ENCODE results near the gene PRR16.

PRR16 gene

DNA sequence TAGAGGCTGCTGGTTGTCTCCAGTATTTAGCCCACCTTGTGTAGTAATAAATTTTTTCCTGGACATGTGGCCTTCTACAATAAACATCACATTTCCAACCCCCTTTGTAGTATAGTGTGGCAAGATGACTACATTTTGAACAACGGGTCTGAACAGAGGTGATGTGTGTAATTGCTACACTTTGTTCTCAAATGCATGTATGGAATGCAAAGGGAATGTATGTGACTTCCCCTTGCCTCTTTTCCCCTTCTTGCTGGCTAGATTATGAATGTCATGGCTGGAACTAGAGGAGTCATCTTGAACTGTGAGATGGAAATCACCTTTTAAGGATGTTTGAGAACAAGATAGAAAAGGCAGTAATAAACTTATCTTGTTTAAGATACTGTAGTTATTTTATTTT is 54.5 kb downstream of the PRR16 start:
- DNase-seq, result no peak

DNA sequence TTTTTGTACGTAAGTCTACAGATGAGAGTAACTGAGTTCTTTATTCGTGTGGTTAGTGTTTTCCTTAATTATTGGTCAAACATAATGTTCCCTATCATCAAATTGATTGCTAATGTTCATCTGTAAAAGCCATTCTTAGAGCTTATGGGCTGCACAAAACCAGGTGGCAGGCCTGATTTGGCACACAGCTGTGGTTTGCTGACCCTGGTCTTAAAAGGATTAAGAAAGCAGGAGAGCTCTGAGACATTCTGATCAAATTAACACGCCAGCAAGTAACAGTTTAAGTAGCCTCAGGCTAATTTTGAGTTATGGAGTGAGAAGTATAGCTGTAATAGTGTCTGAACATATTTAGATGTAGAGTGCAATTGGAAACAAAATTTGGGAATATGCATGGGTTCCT is 63.2 kb downstream of the PRR16 start:
- no peak for DNase-seq

DNA sequence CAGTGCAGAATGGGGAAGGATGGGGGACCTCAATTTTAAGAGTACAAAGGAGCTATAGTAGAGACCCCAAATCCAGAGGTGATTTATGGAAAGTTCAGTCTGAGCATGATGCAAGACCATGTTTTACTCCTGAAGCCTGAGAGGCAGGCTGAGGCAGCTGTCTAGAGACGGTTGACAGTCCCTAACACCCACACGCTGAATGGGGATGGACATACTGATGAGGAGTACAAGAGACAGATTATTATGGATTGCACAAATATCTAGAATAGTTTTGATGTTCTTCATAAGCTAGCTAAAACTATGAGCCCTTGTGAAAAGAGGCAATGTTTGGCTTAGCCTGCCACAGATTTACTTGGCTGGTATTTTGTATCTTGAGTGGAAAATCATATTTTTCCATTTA is 64.5 kb downstream of the PRR16 start:
- no peak for DNase-seq

DNA sequence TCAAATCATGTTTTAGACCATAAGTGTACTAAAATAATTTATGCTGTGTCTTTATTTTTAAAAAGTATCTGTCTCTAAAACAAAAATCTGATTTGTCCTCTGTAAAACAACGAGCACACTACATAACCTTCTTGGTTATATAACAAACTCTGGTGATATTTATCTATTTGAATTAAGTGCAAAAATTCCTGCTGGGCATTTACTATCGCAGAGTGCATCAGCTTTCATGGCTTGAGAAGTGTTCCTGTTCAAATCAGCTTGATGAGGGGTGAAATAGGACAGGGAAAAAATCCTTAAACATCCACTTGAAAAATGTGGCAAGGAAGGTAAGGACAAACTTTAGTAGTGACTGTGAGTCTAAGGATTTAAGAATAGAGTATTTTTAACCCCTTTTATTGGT is 65.3 kb downstream of the PRR16 start:
- no peak for DNase-seq

DNA sequence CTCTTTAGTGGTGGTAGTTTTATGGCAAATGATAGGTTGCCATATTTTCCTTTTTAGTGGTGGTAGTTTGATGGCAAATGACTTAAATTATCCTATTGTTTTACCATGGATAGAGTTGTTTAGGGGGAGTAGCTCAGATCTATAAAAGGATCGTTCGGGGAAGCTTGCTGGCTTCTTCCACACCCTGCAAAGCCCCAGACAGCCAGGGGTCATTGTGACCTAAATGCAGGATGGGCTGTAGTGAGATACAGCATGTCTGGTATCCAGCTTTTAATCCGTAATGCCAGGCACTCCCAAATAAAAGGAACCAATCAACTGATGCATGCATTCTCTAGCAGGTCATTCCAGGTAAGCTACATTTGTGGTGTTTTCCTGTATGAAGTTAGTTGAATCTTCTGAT is 67.1 kb downstream of the PRR16 start:
- no peak for DNase-seq

DNA sequence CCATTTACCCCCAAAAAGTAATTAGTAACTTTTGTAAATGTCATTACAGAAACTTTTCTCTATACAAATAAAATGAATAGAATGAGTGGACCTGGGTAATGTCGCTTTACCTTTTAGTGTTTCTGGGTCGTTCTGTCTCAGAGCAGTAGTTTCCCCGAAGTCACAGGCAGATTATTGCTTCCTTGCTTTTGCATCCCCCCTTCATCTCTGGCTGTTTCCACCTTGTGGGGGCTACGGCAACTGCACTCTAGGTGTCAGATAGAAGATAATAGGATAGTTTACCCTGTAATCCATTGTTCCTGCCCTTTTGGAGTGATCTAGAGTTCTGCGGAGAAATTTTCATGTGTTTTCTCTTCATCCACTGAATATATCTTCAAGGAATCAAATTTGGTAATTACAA is 68.7 kb downstream of the PRR16 start:
- DNase-seq, result no peak

DNA sequence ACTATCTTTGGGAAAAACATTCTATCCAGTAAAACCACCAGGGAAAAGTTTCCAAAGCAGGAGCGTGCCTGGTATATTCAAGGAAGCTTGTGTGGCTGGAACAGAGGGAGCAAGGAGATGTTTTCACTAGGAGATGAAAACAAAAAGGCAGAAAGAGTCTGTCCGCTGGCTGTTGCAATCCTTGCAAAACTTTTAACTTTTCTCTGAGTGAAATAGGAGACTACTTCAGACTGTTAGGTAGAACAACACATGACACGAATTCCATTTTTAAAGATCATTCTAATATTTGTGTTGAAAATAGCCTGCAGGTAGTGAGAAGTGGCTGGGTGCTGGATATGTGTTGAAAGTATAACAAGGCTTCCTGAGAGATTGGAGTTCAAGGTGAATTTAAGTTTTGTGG is 69.5 kb downstream of the PRR16 start:
- DNase-seq, result no peak

DNA sequence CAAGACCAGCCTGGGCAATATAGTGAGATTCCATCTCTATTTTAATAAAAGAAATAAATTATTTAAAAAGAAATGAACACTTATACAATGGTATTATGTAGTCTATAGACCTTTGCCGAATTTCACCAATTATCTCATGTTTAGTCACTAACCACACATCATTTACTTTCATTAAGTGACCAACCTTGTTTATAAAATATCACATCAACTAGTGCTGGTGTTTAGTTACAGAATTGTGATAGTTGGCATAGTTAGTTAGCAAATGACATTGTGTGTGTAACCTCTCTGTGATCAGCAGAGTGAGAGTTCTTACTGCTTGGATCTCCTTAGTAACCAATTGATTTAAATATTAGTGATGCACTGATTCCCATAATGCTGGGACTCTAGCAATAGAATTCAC is 71.8 kb downstream of the PRR16 start:
- DNase-seq, result no peak

DNA sequence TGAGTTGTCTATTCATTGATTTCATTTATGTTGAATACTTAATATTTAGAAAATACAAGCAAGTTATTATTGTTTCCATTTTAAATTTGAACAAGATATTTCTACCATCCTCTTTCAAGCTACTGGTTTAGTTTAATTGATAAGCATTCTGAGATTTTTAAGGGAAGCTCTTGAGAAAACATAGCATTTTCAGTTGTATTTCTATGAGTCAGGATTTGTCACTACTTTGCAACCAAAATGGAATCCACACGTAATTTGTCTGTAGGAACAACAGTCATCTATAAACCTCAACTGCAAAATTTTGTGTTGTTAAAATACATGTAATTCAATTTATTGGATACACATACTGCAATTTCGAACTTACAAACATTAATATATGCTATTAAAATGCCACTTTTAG is 74.0 kb downstream of the PRR16 start:
- no peak for DNase-seq

DNA sequence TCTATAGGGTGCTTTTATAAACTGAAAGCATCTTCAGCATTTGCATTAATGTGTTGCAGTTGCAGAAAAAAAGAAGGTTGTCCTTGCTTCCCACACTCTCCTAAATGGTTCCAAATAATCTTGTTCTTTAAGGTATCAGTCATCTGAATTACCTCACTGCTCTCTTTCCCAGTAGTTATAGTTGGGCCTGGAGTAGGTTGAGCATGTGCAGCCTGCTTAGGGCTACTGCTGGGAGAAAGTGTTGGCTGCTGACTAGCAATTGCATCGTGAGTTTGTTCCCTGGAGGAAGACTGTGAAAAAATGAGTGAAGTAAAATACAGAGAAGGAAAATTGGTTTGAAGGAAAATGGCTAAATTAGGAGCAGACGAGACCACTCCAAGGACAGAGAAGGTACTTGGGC is 74.5 kb downstream of the PRR16 start:
- no peak for DNase-seq

DNA sequence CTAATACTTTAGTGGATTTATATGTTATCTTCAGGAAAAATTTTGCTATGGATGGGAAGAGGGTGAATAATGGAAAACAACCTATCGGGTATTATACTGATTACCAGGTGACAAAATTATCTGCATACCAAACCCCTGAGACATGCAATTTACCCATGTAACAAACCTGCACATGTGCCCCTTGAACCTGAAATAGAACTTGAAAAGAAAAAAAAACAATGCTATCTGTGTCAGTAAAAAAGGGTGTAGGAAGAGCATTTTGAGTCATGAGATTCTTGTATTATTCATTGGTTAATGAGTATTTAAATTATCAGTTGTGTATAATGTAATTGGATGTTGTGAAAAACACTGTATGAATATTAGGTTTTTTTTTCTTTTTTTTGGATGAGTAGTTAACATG is 75.4 kb downstream of the PRR16 start:
- DNase-seq, result no peak

DNA sequence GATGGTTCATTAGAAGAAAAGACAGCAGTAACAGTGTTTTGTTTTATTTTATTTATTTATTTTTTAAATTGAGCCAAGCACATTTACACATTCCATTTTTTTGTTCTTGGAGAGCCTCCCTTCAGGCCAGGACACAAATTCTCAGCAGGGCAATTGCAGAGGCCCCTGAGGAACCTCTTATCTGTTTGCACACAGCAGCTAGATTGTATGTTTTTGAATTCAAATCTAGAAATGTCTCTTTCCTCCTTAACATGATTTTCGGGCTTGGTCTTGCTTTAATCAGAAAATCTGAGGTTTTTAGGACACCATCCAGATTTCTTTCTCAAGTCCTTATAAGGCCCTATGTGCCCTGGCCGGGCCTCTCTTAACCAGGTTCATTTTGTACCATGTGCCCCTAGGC is 76.0 kb downstream of the PRR16 start:
- no peak for DNase-seq

DNA sequence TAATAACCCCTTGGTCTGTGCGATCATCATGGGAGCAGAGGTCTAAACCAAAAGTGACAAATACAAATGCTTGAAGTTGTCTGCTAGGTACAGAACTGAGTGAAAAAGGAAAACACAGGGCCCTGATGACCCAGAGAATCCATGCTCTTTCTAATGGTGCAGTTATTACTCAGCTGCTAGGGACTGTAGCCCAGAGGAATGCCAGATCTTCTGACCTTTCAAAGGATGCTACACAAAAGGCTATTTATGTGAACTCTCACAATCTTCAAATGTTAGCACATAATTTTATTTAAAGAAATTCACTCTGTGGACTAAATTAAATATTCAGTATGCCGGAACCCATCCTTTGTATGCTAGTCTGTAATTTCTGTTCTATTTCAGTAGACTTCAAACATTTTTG is 79.9 kb downstream of the PRR16 start:
- DNase-seq, result no peak

DNA sequence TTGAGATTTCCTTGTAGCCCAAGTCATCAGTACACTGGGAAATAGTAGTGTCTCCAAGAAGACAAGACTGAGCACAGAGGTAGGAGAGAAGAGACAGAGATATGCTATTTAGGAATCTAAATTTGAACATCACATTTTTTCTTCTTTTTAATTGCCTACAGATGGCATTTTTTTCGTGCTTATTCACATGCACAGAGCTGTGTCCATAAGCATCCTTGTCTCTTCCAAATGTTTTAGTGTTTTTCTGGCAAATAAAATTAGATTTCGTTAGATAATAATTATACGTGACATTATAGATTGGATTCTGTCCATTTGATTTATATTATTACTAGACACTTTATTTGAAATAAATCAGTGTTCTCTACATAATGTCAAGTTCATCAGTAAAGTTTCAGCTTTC is 80.9 kb downstream of the PRR16 start:
- DNase-seq, result no peak

DNA sequence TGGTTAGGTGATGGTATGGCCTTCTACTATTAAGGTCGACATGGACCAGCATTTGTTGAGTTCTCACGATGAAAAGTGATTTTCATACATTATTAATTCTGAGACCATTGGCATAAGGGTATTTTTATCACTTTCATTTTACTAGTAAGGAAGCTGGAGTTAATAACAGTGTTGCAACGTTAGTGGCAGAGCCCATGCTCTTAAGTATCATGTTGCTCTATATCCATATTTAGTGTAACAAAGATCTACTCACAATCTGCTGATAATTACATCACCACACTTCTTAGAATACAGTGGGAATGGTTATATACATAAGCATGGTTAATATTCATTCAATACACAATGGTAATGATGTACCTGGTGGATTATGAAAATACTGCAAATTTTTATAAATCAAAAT is 81.9 kb downstream of the PRR16 start:
- no peak for DNase-seq

DNA sequence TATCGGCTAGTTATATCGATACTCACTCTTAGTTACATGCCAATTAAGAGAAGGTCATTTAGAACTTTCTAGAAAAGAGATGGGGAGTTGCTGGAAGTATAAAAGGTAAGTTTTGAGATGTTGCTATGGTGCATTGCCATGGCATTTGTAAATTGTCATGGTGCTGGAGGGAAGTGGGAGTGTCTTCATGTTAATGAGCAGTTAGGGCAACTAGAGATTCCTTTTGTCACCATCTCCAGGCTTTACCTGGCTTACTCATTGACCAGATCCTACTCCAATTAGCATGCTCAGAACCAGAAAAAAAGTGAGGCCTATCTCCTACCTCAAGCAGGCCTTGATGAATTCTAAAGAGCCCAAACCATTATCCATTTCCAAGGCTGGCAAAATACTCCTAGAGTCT is 82.8 kb downstream of the PRR16 start:
- DNase-seq, result no peak

DNA sequence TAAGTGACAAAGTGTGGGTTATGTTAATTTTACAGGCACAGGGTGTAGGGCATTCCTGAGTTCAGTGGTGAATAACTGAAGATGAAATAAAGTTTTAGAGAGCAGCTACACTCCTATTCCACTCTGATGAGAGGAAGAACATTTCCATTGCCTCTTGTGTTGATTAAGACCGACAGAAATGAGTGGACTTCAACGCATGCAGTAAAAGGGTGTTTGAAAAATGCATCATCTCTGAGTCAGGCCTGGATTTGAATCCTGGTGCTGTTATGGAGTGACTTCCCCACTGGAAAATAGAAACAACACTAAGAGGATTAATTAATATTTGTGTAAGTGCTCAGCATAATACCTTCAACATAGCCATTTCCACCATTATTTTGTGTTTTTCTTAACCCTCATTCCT is 86.3 kb downstream of the PRR16 start:
- DNase-seq, result no peak

DNA sequence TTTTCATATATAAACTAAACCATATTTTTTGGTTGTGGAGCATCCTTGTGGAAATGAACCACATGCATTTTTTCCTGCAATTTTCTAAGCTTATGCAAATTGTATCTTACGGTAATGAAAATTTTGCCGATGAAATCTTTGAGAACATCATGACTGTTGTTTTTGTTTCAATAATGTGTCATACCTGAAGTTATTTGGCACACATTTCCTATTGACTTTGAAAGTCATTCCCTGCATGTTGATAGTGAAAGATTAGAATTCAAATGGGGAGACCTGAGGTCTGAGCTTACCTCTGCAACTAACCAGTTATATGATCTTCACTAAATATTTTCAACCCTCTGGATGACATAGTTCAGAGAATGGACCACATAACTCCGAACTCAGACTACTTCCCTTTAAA is 88.5 kb downstream of the PRR16 start:
- no peak for DNase-seq

DNA sequence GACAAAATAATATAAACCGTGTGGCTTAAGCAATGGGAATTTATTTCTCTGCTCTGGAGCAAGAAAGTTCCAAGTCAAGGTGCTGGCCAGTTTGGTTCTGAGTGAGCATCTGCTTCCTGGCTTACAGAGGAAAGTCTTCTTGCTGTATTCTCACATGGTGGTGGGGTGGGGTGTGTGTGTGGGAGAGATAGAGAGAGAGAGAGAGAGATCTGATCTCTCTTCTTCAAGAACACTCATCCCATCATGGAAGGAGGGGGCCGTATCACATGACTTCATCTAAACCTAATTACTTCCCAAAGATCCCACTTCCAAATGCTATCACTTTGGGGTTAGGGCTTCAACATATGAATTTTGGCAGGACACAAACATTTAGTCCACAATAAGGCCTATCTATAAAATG is 91.2 kb downstream of the PRR16 start:
- DNase-seq, result no peak

DNA sequence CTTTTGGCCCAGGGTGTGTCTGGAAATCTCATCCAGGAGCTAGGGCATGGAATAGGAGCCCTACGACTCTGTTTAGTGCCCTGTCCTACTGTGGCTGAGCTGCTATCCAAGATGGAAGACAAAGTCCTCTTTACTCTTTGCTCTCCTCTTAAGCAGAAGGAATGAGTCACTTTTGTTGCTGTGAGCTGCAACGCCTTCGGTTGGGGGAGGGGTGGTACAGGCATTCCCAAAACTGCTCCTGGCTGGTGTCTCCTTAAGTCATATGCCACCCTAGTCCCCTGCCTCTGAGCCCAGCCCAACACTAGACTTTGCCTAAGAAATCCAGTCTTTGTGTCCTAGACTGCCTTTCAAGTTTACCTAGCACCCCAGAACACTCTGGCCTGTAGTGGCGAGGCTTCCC is 99.9 kb downstream of the PRR16 start:
- DNase-seq, result no peak

DNA sequence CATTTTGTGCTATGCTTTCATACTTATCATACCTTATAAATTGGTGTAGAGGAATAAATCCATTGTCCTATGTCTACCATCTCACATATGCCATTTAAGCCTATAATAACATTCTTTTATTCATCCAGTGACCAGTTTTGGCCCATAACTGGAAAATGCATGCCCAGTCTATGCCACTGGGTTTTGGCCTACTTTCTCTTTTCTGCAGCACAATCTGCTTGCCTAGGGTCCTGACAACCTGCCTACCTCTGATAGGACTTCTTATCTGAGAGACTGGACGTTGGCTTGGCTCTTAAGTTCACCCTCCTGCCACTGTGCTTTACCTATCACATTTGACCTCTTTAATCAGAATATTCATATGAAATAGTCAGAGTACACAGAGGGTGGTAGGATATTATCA is 103.0 kb downstream of the PRR16 start:
- no peak for DNase-seq

DNA sequence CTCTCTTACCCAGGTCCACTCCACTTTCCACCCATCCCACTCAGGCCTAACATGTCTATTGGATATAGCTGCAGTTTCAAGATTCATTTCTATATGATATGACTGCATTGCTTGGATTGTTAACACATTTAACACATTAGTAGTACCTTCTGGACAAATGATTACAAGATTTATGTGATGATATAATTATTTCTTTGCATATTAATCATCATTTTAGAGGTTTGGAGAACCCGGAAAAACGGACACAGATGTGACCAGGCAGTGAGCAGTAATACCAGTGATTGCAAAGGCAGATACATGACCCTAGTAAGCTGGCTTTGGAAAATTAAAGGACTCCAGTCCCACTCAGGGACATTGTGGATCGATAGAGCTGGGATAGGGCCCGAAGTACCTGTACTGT is 103.8 kb downstream of the PRR16 start:
- DNase-seq, result no peak

DNA sequence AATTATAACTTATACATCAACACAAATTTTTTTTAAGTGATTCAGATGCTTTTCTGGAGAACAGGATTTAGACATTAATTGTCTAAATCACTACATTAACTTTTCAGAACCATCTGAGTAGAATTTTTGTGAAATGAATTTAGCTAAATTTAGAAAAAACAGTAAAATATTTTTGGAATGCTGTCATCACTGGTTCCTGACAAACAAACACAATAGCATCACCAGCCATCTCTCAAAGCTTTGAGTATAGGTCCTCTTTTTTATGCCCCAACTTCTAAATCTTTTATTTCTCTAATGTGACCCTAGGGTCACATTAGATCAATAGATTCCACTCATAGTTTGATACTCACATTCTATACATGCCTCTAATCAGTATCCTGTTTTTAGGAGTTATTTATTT is 104.6 kb downstream of the PRR16 start:
- DNase-seq, result no peak

DNA sequence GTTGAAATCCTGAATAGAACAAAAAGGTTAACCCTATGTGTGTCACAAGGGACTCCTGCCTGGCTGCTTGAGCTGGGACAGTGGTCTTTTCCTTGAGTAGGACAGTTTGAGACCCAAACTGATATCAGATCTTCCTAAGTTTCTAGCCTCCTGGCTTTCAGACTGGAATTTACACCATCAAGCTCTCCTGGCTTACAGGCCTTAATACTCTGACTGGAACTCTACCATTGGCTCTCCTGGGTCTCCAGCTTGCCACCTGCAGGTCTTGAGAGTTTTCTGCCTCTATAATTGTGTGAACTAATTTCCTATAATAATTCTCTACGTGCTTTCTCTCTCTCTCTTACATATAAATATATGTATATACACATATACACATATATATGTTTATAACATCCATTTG is 112.5 kb downstream of the PRR16 start:
- DNase-seq, result no peak

DNA sequence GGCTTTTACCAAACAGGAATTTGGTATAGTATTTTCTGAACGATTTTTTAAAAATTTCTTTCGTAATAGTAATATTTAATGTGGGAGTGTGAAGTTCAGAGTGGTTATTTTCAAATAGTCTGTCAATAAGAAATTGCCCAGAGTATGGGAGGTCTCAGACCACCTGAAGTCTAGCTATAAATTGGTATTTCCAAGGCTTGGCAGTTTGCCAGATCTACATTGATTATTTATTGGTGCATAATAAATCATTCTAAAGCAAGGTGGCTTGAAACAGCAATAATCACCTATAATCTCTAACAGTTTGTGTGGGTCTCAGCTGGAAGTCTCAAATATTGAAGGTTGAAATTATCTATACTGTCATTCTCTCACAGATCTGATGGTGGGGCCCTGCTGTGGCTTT is 118.5 kb downstream of the PRR16 start:
- no peak for DNase-seq

DNA sequence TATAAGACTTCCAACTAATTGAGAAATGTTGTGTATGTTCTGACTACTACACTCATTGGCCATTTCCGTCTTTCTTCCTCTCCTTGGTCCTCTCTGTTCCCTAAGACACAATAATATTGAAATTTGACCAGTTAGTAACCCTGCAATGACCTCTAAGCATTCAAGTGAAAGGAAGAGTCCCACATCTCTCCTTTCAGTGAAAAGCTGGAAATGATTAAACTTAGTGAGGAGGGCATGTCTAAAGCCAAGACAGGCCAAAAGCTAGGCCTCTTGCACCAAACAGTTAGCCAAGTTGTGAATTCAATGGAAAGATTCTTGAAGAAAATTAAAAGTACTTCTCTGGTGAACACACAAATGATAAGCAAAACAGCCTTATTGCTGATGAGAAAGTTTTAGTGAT is 122.5 kb downstream of the PRR16 start:
- no peak for DNase-seq

DNA sequence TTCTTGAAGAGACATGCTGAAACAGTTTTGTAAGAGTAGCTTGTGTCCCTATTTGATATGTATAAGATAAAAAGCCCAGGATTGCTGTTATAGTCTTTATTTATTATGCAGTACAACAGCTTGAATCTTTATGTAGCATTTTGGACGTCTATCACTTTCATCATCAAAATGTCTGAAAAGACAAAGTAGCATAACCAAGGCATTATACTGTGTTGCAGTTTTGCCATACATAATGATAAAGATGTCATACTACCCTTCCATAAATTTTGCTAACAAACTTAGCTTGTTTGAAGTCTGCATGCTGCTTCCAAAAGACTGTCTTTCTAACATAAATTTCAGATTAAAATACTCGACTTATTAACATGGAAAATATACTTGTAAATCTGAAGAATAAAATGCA is 127.8 kb downstream of the PRR16 start:
- no peak for DNase-seq
